Bronchus fibroblast of lung (primary cell): ENCODE data around the gene KDM4C. TPM values are rescaled to one million over a fixed set of nuclear protein-coding genes. Genes with fewer than 3 reads are reported as not detected.

Source experiments
- total RNA-seq: library from RNA; depleted of rRNA; stranded (reverse); fragments of >200 nt; gene quantifications from 2 replicates; pipeline ENCODE4 v1.2.3, GENCODE V29; 2015

Gene KDM4C
- 8.0 and 9.6 TPM in 2 replicates for total RNA-seq

DNA sequence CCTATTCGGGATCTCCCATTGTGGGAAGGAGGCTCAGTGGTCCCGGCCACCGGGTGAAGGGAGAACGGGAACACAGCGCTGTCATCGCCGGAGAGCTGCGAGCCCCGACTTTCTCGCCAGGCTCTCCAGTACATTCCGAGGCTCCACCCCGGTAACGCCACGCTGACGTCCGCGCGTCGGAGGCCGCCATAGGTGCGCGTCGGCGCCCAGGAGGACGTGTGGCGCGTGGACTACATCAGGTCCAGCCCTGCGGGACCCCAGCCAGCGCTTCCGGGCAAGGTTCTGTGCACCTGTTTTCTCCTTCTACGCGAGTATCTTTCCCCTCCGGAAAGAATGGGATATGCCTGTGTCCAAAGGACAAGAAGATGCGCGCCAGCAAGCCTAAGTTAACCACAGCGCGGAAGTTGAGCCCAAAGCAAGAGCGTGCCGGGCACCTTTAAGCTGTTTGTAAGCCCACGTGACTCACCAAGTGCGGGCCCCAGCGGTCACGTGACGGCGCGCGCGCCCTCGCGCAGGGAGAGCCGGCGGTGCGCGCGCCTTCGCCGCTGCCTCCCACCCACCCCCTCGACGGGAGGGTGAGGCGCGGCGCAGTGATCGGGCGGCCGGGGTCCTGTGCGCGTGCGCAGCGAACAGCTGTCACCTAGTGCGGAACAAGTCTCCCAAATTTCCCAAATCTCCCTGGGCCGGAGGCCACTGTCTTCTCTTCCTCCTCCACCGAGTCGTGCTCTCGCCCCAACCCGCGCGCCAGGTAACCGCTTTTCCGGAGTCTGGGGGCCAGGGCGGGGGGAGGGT is at the start of gene KDM4C:
Gene KDM4C (plus strand): TSS at position 518 of the 792 bp plus-strand sequence. CDS start 35,016 bp downstream, outside the sequence.

Other genes starting within 250 kb of the KDM4C start
- gene GLDC, start 112.2 kb upstream of the KDM4C start, total RNA-seq = 0.30 and 0.34 TPM in 2 replicates